K562 (cell line): ENCODE measurements around the gene MIX23. TPM values are rescaled to one million over a fixed set of nuclear protein-coding genes. Genes with fewer than 3 reads are reported as not detected.

Experiments
- ATAC-seq: fragments of 200-7000 bp; cut with Tn5 transposase; 3 replicates; pipeline ENCODE4 v1.9.1; 2020; ENCODE audit warnings: moderate library complexity
- BruUV-seq: library from RNA; stranded (reverse); fragments of 400-500 nt; replicated peaks from 2 replicates; lab custom pipeline; 2021; lab: Mats Ljungman, UMichigan
- CTCF ChIA-PET: fragments of 300-600 bp; formaldehyde crosslinking; extraction: SDS; loops from one replicate; lab custom pipeline; 2021; ENCODE audit warnings: low intra/inter-chr PET ratio; lab: Yijun Ruan, JAX
- POLR2A ChIA-PET: fragments of 300-600, 350-650 bp; sonication (Branson Sonifier 250); formaldehyde crosslinking; extraction: SDS; loops from one replicate; lab custom pipeline; 2021; ENCODE audit warnings: antibody characterized with exemption, inconsistent platforms; lab: Yijun Ruan, JAX
- DNase-seq, 4 experiments: peaks; one replicate each; pipeline versions ENCODE4 v3.0.0 to v3.0.0-alpha.2; 2011 to 2018; ENCODE audit warnings: low spot score in 3 of 4, mixed read lengths in 3 of 4; ENCODE audit errors: extremely low read depth in 1 of 4
- FAIRE-seq: peaks from 2 replicates; lab custom pipeline; 2011; peaks lifted over from hg19 to GRCh38; lab: Jason Lieb, UNC
- H2AFZ ChIP-seq: 2 replicates; pipeline ENCODE4 v1.6.0; 2011; ENCODE audit warnings: low read depth, low read length, control low read depth, inconsistent platforms
- H3K27ac ChIP-seq: fragments of 200-600 bp; 3 replicates; pipeline ENCODE4 v1.8.0; 2011; ENCODE audit warnings: low read depth, mild to moderate bottlenecking, control low read depth, inconsistent platforms, low read length, moderate library complexity, mixed read lengths; ENCODE audit errors: extremely low read depth
- H3K27me3 ChIP-seq, 2 experiments: fragments of 300-600 bp in 1 of 2; 2 replicates in 1 of 2; 3 replicates in 1 of 2; pipeline versions ENCODE4 v1.6.0 to v1.8.0; 2011; ENCODE audit warnings: inconsistent platforms in 2 of 2, low read length in 2 of 2, mild to moderate bottlenecking in 1 of 2, mixed read lengths in 1 of 2, moderate library complexity in 1 of 2; ENCODE audit not compliant: control insufficient read depth in 2 of 2, insufficient read depth in 2 of 2
- H3K36me3 ChIP-seq: fragments of 300-600 bp; 3 replicates; pipeline ENCODE4 v1.8.0; 2011; ENCODE audit warnings: mild to moderate bottlenecking, low read length, inconsistent platforms; ENCODE audit not compliant: control insufficient read depth, insufficient read depth
- H3K4me1 ChIP-seq, 2 experiments: fragments of 200-600 bp in 1 of 2; replicated peaks in 1 of 2; 2 replicates in 1 of 2; 3 replicates in 1 of 2; pipeline versions ENCODE4 v1.5.1 to v1.8.0; 2011; ENCODE audit warnings: inconsistent platforms in 2 of 2, low read length in 2 of 2, mild to moderate bottlenecking in 1 of 2, mixed read lengths in 1 of 2, moderate library complexity in 1 of 2; ENCODE audit not compliant: control insufficient read depth in 2 of 2, insufficient read depth in 2 of 2
- H3K4me2 ChIP-seq: 2 replicates; pipeline ENCODE4 v1.6.1; 2011; ENCODE audit warnings: low read length, control low read depth, inconsistent platforms, mixed read lengths; ENCODE audit not compliant: insufficient read depth
- H3K4me3 ChIP-seq: fragments of 200-600 bp; sonication (generic), shearing (Covaris generic); 2 replicates; pipeline ENCODE4 v1.5.1; 2016; ENCODE audit warnings: control low read depth, inconsistent platforms
- H3K79me2 ChIP-seq: fragments of 200-600 bp; 3 replicates; pipeline ENCODE4 v1.8.0; 2011; ENCODE audit warnings: low read length, inconsistent platforms; ENCODE audit not compliant: control insufficient read depth, insufficient read depth
- H3K9ac ChIP-seq, 2 experiments: 2 replicates each; pipeline versions ENCODE4 v1.6.0 to v1.6.1; 2011; ENCODE audit warnings: low read depth in 2 of 2, low read length in 2 of 2, control low read depth in 1 of 2, inconsistent platforms in 1 of 2, mild to moderate bottlenecking in 1 of 2, mixed read lengths in 1 of 2; ENCODE audit not compliant: insufficient read depth in 1 of 2
- H3K9me1 ChIP-seq: one replicate; pipeline ENCODE4 v1.6.0; 2011; ENCODE audit warnings: inconsistent platforms, mild to moderate bottlenecking, low read length, moderate library complexity; ENCODE audit not compliant: control insufficient read depth, insufficient read depth
- H3K9me3 ChIP-seq: replicated peaks from 2 replicates; pipeline ENCODE4 v1.5.1; 2011; ENCODE audit warnings: low read depth, low read length, inconsistent platforms; ENCODE audit not compliant: control insufficient read depth, insufficient read depth
- H4K20me1 ChIP-seq: replicated peaks from 2 replicates; pipeline ENCODE4 v1.6.1; 2011; ENCODE audit warnings: low read length, inconsistent platforms, mixed read lengths; ENCODE audit not compliant: control insufficient read depth, insufficient read depth
- CBX3 ChIP-seq, 2 experiments: IDR thresholded peaks; 1 replicate in 1 of 2; 2 replicates in 1 of 2; pipeline ENCODE4 v1.6.1; 2012; ENCODE audit warnings: inconsistent platforms in 2 of 2, low read length in 2 of 2, borderline replicate concordance in 1 of 2, control low read depth in 1 of 2
- CBX8 ChIP-seq: fragments of 200-600 bp; sonication (generic); IDR thresholded peaks from 2 replicates; pipeline ENCODE4 v1.6.1; 2012; ENCODE audit warnings: borderline replicate concordance, mixed run types, low read depth, mild to moderate bottlenecking, moderate library complexity, mixed read lengths, low read length, control low read depth, inconsistent platforms; ENCODE audit not compliant: poor library complexity, severe bottlenecking; ENCODE audit errors: extremely low read depth
- DPF2 ChIP-seq: fragments of 450-650 bp; IDR thresholded peaks from 2 replicates; pipeline ENCODE4 v1.6.1; 2016
- EZH2 ChIP-seq: IDR thresholded peaks from 2 replicates; pipeline ENCODE4 v1.6.1; 2012; ENCODE audit warnings: low read depth, mild to moderate bottlenecking, inconsistent platforms, low read length, borderline replicate concordance
- GATA2 ChIP-seq: sonication (generic); formaldehyde crosslinking; IDR thresholded peaks from 2 replicates; pipeline ENCODE4 v1.4.0; 2020; ENCODE audit warnings: mild to moderate bottlenecking, missing genetic modification reagents
- HIVEP1 ChIP-seq: fragments of 250-450 bp; sonication (Bioruptor Pico); IDR thresholded peaks from 2 replicates; pipeline ENCODE4 v1.4.0; 2020; ENCODE audit warnings: mild to moderate bottlenecking
- KAT2B ChIP-seq: IDR thresholded peaks from one replicate; pipeline ENCODE4 v1.6.1; 2012; ENCODE audit warnings: low read depth, mild to moderate bottlenecking, control low read depth, inconsistent platforms, low read length, moderate library complexity
- KLF6 ChIP-seq: fragments of 250-450 bp; sonication (Bioruptor Pico); IDR thresholded peaks from 2 replicates; pipeline ENCODE4 v1.4.0; 2020; ENCODE audit warnings: mild to moderate bottlenecking, moderate library complexity, borderline replicate concordance
- MCM3 ChIP-seq: fragments of 450-650 bp; IDR thresholded peaks from 2 replicates; pipeline ENCODE4 v1.6.1; 2016
- NFIC ChIP-seq: fragments of 450-650 bp; IDR thresholded peaks from 2 replicates; pipeline ENCODE4 v1.6.1; 2017; ENCODE audit warnings: mild to moderate bottlenecking, inconsistent platforms
- SIRT6 ChIP-seq: IDR thresholded peaks from one replicate; pipeline ENCODE4 v1.6.1; 2012; ENCODE audit warnings: low read depth, mild to moderate bottlenecking, control low read depth, inconsistent platforms, low read length, moderate library complexity
- SNIP1 ChIP-seq: fragments of 450-650 bp; IDR thresholded peaks from 2 replicates; pipeline ENCODE4 v1.7.1; 2017; ENCODE audit warnings: low read depth, mild to moderate bottlenecking
- TARDBP ChIP-seq: fragments of 450-650 bp; IDR thresholded peaks from 2 replicates; pipeline ENCODE4 v1.6.1; 2016
- THRAP3 ChIP-seq: fragments of 450-650 bp; IDR thresholded peaks from 2 replicates; pipeline ENCODE4 v1.6.1; 2016; ENCODE audit warnings: mild to moderate bottlenecking, inconsistent platforms, borderline replicate concordance
- TRIM24 ChIP-seq, 2 experiments: fragments of 450-650 bp; IDR thresholded peaks; 2 replicates each; pipeline ENCODE4 v1.6.1; 2016
- ZC3H11A ChIP-seq: IDR thresholded peaks from 2 replicates; pipeline ENCODE4 v1.6.1; 2012; ENCODE audit warnings: low read depth, low read length, improper control_type of control experiment
- ZNF217 ChIP-seq: sonication (generic); formaldehyde crosslinking; IDR thresholded peaks from 2 replicates; pipeline ENCODE4 v1.8.0; 2022; ENCODE audit warnings: mild to moderate bottlenecking, missing genetic modification reagents
- ZNF263 ChIP-seq: sonication (generic); formaldehyde crosslinking; IDR thresholded peaks from 2 replicates; pipeline ENCODE4 v1.8.0; 2022; ENCODE audit warnings: mild to moderate bottlenecking, missing genetic modification reagents, borderline replicate concordance
- ZNF324 ChIP-seq: fragments of 250-450 bp; sonication (Bioruptor Pico); IDR thresholded peaks from 2 replicates; pipeline ENCODE4 v1.4.0; 2020; ENCODE audit warnings: mild to moderate bottlenecking
- ZNF551 ChIP-seq: fragments of 250-450 bp; sonication (Bioruptor Pico); IDR thresholded peaks from 2 replicates; pipeline ENCODE4 v1.5.0; 2021; ENCODE audit warnings: mild to moderate bottlenecking, moderate library complexity
- ZNF584 ChIP-seq: fragments of 200-800 bp; sonication (Bioruptor generic); IDR thresholded peaks from 2 replicates; pipeline ENCODE4 v1.6.1; 2016; ENCODE audit warnings: low read depth, mild to moderate bottlenecking, missing genetic modification characterization, missing compliant biosample characterization
- ZNF696 ChIP-seq: fragments of 250-450 bp; sonication (Bioruptor Pico); conservative IDR thresholded peaks from 2 replicates; pipeline ENCODE4 v1.4.0; 2020; ENCODE audit warnings: mild to moderate bottlenecking, moderate library complexity
- WGBS: fragments of 100-300 bp; shearing (Covaris generic); methylation state at CpG from one replicate; pipeline ENCODE4 v1.1.6; 2016; ENCODE audit warnings: low coverage, mixed read lengths; ENCODE audit not compliant: insufficient coverage; ENCODE audit errors: missing lambda C conversion rate; 5-methylcytosine and 5-hydroxymethylcytosine counted together
- in situ Hi-C: fragments of 300-500 bp; cut with MboI; formaldehyde crosslinking; loops from 4 replicates; pipeline ENCODE4 v1.15.0; 2018; ENCODE audit warnings: inconsistent platforms, mixed read lengths
- intact Hi-C: fragments of 100-400 bp; cut with micrococcal nuclease; formaldehyde crosslinking; loops from 2 replicates; pipeline ENCODE4 v1.14.2; 2022
- polyA plus RNA-seq, 8 experiments: library from polyadenylated mRNA; depleted of rRNA in 4 of 8; stranded (reverse) in 5 of 8; unstranded in 3 of 8; fragments of >200 nt; fragmentation: Nextera tagmentation in 2 of 8; fragmentation: Illumina TruSeq in 1 of 8; extraction: Ambion mirVana in 2 of 8; extraction: Trizol in 1 of 8; gene quantifications; 2 replicates each; pipeline versions ENCODE4 v1.2.1 to v1.2.3, GENCODE V29; 2011 to 2014; ENCODE audit warnings: inconsistent platforms in 1 of 8, missing spikeins in 1 of 8
- total RNA-seq, 7 experiments: library from RNA; depleted of rRNA in 6 of 7; stranded (reverse); fragments of >200 nt in 6 of 7; fragmentation: Illumina TruSeq in 2 of 7; extraction: Trizol in 2 of 7; gene quantifications; 2 replicates each; pipeline versions ENCODE4 v1.2.1 to v1.2.3, GENCODE V29; 2011 to 2021; ENCODE audit warnings: low replicate concordance in 1 of 7
- TF ChIP-seq, protein P1 (sequence below): IDR thresholded peaks from 2 replicates; pipeline ENCODE4 v1.6.1; 2016; ENCODE audit warnings: missing genetic modification characterization, missing compliant biosample characterization

The MIX23 gene
- total and polyA plus RNA-seq, 9 of the 15 experiments (the other 6 are each of a cell fraction or from before 2014, with no cell fraction given): 45.5 to 185 (median 106) TPM

DNA sequence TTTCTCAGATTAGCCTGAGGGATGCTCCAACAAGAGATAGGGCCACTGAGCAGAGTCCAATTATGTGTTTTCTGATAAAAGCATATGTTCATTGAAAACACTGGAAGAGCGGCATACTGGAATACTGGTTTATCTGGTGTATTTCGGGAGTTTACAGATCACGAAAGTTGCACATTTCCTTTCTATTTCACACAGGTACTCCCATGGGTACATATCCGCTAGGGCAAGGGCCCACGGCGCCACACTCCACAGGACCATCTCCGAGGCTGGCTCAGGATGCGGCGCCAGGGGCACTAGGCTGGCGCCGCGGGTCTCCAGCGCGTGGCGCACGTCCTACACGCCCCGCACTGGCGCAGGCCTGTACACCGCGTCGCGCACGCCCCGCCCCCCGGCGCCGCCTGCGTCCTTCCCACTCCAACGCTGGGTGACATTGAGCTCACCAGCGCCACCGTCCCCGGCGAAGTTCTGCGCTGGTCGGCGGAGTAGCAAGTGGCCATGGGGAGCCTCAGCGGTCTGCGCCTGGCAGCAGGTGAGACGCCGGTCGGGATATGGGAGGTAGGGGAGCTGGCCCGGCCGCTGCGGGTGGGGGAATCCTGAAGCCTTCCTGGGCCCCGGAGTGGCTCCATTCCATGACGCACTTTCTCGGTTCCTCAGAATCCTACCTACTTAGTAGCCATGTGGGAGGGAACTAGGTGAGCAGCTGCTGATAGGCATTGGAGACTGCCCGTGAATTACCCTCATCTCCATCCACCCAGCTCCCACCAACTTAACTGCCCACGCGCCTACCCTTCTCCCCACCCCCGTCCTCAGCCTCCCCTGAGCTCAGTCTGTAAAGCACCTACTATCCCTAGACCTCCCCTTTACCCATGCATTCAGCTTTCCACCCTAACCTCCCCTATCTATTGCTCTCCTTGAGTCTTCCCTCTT is 1.0 kb upstream of the MIX23 start, which contains the start of gene FAM162A:
FAM162A (plus strand) TSS at position 412 of the 927 bp plus-strand sequence; CDS start at position 496, 84 bp downstream.
- Histone ChIP-seq H3K4me1 (peaks cover 0 to 6% of the 10 kb centered on the region in 2 experiments; a peak in 2 of 5 replicates), H3K9me1 (no peaks in the 10 kb centered on the region), H3K4me2 (peak within 1 kb of the TSS; percentile 85), H3K27ac (peak within 1 kb of the TSS; percentile 73), H2AFZ (peak within 1 kb of the TSS; percentile 95), H4K20me1 (no peaks in the 10 kb centered on the region), H3K9me3 (no peaks in the 10 kb centered on the region), H3K36me3 (peaks cover 45% of the 10 kb centered on the region), H3K9ac (peak within 1 kb of the TSS; percentile 85 to 94), H3K27me3 (no peaks in the 10 kb centered on the region), H3K79me2 (peaks cover 94% of the 10 kb centered on the region), H3K4me3 (peak within 1 kb of the TSS; percentile 97)
- FAIRE-seq (peak; percentile 67), DNase-seq (peak; percentile 77 to 94 (median 81)), ATAC-seq (peak; percentile 98)
- intact Hi-C loops: no loop called here
- under 1% methylated on average over 35 of the region's 52 CpGs for WGBS
- ChIA-PET CTCF (interaction anchor here (1.2 kb wide), 1 partner anchor 295 kb away, joined by 3 read pairs; no protein-coding TSS in a partner anchor), POLR2A (interaction anchor here (0.5 to 2.8 kb wide), 6 partner anchors 9 to 895 kb away, joined by 3 to 10 read pairs (median 3); partner anchors contain the start of genes HSPBAP1 and WDR5B)
- BruUV-seq: no TSS peak
- in situ Hi-C loops: no loop called here
- no peak for TF ChIP-seq ZNF217 (CRISPR knock-in tag)
- TF ChIP-seq ZNF584 (CRISPR knock-in tag): no peak
- peak in 1 of 2 experiments; percentile 24; a peak in 1 of 3 replicates for TF ChIP-seq CBX3 (IDR thresholded peaks at IDR 0.05; ENCODE audit: borderline replicate concordance in 1 of 2, low read length in 2 of 2)
- TF ChIP-seq TRIM24 (IDR thresholded peaks at IDR 0.05): no peak
- TF ChIP-seq KLF6 (CRISPR knock-in tag): no peak
- TF ChIP-seq MCM3: no peak
- TF ChIP-seq ZNF696 (CRISPR knock-in tag): no peak
- no peak for TF ChIP-seq ZNF263 (CRISPR knock-in tag)
- TF ChIP-seq KAT2B: peak; percentile 52
- TF ChIP-seq SNIP1: no peak
- no peak for TF ChIP-seq ZC3H11A
- TF ChIP-seq SIRT6: no peak
- TF ChIP-seq GATA2 (CRISPR knock-in tag): no peak
- TF ChIP-seq NFIC: peak; percentile 3; the same call in 1 of the 2 replicates
- TF ChIP-seq CBX8: no peak
- no peak for TF ChIP-seq TARDBP
- no peak for TF ChIP-seq EZH2
- TF ChIP-seq, protein P1, sequence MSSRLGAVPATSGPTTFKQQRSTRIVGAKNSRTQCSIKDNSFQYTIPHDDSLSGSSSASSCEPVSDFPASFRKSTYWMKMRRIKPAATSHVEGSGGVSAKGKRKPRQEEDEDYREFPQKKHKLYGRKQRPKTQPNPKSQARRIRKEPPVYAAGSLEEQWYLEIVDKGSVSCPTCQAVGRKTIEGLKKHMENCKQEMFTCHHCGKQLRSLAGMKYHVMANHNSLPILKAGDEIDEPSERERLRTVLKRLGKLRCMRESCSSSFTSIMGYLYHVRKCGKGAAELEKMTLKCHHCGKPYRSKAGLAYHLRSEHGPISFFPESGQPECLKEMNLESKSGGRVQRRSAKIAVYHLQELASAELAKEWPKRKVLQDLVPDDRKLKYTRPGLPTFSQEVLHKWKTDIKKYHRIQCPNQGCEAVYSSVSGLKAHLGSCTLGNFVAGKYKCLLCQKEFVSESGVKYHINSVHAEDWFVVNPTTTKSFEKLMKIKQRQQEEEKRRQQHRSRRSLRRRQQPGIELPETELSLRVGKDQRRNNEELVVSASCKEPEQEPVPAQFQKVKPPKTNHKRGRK (tag): no peak
- TF ChIP-seq THRAP3: no peak
- TF ChIP-seq HIVEP1 (CRISPR knock-in tag): no peak
- no peak for TF ChIP-seq ZNF324 (CRISPR knock-in tag)
- TF ChIP-seq DPF2: 0 out of 2 replicates have a peak, but pooled peaks have one; percentile 7
- TF ChIP-seq ZNF551 (CRISPR knock-in tag): no peak
